Subcutaneous adipose tissue (tissue), 4 donors: ENCODE results near the gene HOXA4. TPM values are rescaled to one million over a fixed set of nuclear protein-coding genes. Genes with fewer than 3 reads are reported as not detected.

Source experiments
- total RNA-seq, 4 donors: library from RNA; depleted of rRNA; stranded (reverse); fragments of >200 nt; gene quantifications; one replicate each; pipeline ENCODE4 v1.1.0, GENCODE V29; 2016
- TF ChIP-seq, protein P1 (sequence below): fragments of 450-650 bp; IDR thresholded peaks from one replicate; pipeline ENCODE4 v1.5.1; 2016; ENCODE audit warnings: low read depth, mild to moderate bottlenecking, control low read depth, antibody characterized with exemption, moderate library complexity

The HOXA4 gene
- total RNA-seq, 4 donors from 2014 or later, result 1.2 to 2.4 (median 1.5) TPM; not detected in 1

- TF ChIP-seq, protein P1, sequence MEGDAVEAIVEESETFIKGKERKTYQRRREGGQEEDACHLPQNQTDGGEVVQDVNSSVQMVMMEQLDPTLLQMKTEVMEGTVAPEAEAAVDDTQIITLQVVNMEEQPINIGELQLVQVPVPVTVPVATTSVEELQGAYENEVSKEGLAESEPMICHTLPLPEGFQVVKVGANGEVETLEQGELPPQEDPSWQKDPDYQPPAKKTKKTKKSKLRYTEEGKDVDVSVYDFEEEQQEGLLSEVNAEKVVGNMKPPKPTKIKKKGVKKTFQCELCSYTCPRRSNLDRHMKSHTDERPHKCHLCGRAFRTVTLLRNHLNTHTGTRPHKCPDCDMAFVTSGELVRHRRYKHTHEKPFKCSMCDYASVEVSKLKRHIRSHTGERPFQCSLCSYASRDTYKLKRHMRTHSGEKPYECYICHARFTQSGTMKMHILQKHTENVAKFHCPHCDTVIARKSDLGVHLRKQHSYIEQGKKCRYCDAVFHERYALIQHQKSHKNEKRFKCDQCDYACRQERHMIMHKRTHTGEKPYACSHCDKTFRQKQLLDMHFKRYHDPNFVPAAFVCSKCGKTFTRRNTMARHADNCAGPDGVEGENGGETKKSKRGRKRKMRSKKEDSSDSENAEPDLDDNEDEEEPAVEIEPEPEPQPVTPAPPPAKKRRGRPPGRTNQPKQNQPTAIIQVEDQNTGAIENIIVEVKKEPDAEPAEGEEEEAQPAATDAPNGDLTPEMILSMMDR, result no peak
Observed at GRCh38 chr7:27134392-27134791, 3.8 kb upstream of the HOXA4 start.

DNA sequence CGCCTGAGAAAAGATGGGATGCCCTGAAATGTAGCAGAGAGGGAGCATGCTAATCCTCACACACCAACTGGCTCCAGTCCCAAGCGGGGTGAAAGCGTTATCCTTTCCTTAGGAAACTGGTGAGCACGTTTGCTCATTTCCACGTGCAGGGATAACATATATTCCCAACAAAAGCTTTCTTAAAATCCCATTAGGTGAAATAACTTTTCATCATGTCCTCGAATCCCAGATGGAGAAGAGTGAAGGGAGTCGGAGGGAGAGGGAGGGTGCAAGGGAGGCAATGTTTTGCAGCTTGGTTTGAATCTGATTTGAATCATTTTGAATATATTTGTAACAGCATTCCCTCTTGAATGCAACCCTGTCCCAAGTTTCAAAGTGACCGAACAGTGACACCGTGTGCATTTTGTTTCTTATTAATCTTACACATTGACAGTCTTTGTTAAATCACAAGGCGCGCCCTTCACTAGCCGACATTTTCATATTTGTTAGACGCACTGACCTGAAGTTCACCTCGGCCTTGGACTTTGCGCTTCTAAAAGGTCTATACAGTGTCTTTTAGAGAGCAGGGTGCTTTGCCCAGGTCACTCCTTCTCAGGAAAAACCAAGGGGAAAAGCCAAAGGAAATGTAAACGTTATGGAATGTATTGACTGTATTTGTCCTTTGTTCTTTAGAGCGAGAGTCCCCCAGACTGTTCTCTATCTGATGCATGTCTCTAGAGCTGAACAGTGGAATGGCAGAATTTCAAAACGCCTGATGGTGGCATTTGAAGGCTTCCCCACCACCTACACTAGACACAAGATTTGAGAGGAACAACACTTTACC, 3.1 kb upstream of the HOXA4 start:
- TF ChIP-seq, protein P1, result no peak

DNA sequence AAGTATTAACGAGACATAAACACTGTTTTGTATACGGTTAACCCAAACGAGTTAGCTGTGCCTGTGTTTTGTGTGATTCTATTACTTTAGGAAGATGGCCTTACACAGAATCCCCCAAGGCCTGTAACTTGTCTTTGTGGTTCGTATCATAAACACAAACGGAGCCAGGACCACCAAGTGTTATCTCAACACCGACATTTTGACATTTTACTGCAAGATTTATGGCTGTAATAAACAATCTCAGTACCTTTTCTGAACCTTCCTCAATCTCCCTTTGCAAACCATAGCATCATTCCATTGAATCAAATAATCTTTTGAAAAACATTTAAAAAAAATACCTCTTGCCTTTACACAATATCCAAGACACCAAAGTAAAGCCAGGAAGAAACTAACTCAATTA, 2.4 kb upstream of the HOXA4 start:
- TF ChIP-seq, protein P1, result no peak

- TF ChIP-seq, protein P1, result no peak
Observed at GRCh38 chr7:27132214-27132613, 1.7 kb upstream of the HOXA4 start.

DNA sequence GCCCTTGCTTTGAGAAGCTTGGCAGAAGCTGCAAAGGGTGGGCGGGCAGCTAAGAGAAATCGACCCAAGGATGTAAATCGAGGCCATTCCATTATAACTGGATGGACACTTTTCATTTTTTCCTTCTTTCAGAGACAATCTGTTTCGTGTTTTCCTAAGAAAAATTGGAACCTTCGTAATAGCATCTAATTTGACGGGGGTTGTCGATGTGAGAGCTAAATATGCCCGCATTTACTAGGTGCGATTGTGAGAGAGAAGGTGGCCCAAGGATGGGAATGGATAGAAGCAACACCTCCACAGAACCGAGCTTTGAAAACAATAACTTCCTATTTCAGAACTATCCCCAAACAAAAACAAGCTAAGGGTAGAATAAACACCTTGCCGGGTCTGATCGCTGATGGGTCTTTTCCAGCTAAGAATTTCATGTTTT, 848 bp upstream of the HOXA4 start:
- TF ChIP-seq, protein P1, result no peak

DNA sequence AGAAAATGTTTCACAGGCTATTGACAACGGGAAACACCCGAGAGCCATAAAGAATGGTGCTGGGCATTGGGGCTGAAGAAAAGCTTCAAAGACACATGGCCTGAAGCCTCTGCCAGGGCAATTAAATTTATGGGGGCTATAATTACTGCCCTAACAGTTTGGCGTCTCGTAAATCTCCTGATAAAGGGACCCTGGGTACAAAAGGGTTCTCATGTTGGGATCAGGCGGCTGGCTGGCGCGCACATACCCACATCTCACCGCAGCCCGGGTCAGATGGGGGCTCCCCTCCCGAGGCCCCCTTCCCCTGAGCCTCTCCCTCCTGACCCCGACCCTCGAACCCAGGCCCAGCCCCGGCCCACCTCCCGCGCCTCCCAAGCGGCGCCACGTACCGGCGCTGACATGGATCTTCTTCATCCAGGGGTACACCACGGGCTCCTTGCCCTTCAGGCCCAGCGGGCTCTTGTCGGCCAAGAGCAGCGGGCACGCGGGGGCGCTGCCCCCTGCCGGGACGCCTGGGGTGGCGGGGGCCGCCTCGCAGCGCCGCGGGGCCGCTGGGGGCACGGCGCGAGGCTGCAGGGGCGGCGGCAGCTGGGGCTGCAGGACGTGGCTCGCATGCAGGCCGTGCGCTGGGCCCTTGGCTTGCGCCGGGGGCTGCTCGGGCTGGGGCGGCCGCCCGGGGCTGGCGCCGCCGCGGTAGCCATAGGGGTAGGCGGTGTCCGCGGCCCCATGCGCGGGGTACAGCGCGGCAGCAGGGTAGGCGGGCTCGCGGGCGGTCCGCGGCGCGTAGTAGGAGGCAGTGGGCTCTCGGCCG, 623 bp downstream of the HOXA4 start:
- TF ChIP-seq, protein P1, result no peak
